Kidney (tissue), 14 donors: ENCODE data around the gene FANCI. TPM values are rescaled to one million over a fixed set of nuclear protein-coding genes. Genes with fewer than 3 reads are reported as not detected.

ENCODE experiments used
- DNase-seq, 5 donors: peaks; one replicate each; pipeline ENCODE4 v3.0.0-alpha.2; 2013 to 2020
- FAIRE-seq: peaks from 2 replicates; lab custom pipeline; 2012; peaks lifted over from hg19 to GRCh38; lab: Jason Lieb, UNC
- H3K27ac ChIP-seq, 2 donors: one replicate each; pipeline ENCODE4 v1.7.0; 2013; ENCODE audit warnings: low read depth in 2 of 2, low read length in 2 of 2, inconsistent platforms in 1 of 2
- H3K27me3 ChIP-seq: one replicate; pipeline ENCODE4 v1.7.1; 2013; ENCODE audit warnings: low read length, inconsistent platforms; ENCODE audit not compliant: control insufficient read depth, insufficient read depth
- H3K36me3 ChIP-seq, 3 donors: one replicate each; pipeline versions ENCODE4 v1.7.0 to v1.7.1; 2013; ENCODE audit warnings: low read length in 3 of 3, control low read depth in 1 of 3, inconsistent platforms in 1 of 3; ENCODE audit not compliant: insufficient read depth in 3 of 3, control insufficient read depth in 2 of 3
- H3K4me1 ChIP-seq, 3 donors: one replicate each; pipeline versions ENCODE4 v1.7.0 to v1.7.1; 2013; ENCODE audit warnings: low read length in 3 of 3, inconsistent platforms in 1 of 3, low read depth in 1 of 3; ENCODE audit not compliant: control insufficient read depth in 2 of 3, insufficient read depth in 2 of 3
- H3K4me3 ChIP-seq, 3 donors: one replicate each; pipeline versions ENCODE4 v1.7.0 to v1.8.1; 2013; ENCODE audit warnings: low read length in 3 of 3, control low read depth in 1 of 3, inconsistent platforms in 1 of 3
- H3K9ac ChIP-seq, 3 donors: one replicate each; pipeline versions ENCODE4 v1.7.0 to v1.7.1; 2013; ENCODE audit warnings: low read length in 3 of 3, control low read depth in 1 of 3, inconsistent platforms in 1 of 3
- H3K9me3 ChIP-seq, 3 donors: one replicate each; pipeline versions ENCODE4 v1.7.0 to v1.7.1; 2013; ENCODE audit warnings: low read length in 3 of 3, control low read depth in 1 of 3, inconsistent platforms in 1 of 3; ENCODE audit not compliant: control insufficient read depth in 2 of 3, insufficient read depth in 1 of 3
- intact Hi-C: fragments of 100-400 bp; cut with DNase I; formaldehyde crosslinking; loops from one replicate; pipeline ENCODE4 v1.11.1; 2022
- polyA plus RNA-seq: library from polyadenylated mRNA; stranded (reverse); fragments of 350-450 nt; fragmentation: Illumina TruSeq; extraction: RNeasy Lipid Tissue Mini Kit (QIAGEN cat#74804); gene quantifications from one replicate; pipeline ENCODE4 v1.2.3, GENCODE V29; 2014; ENCODE audit warnings: low read depth, low replicate concordance; ENCODE audit not compliant: insufficient read depth
- total RNA-seq: library from RNA; stranded (reverse); fragmentation: NEBNext Ultra II Directional; extraction: Animal tissue kit (Norgen Biotek cat#: 25700); gene quantifications from one replicate; pipeline ENCODE4 v1.2.1, GENCODE V29; 2021
- TF ChIP-seq, protein P1 (sequence below): IDR thresholded peaks from 3 replicates; pipeline ENCODE4 v1.5.1; 2012; ENCODE audit warnings: mild to moderate bottlenecking, moderate library complexity, borderline replicate concordance; ENCODE audit not compliant: insufficient read depth; ENCODE audit errors: extremely low read depth
- donor health status: control.
- donor health status: control.
- donor health status: control.
- donor health status: control.
- donor health status: control.
- donor health status: DM: yes; HTN: yes; CAD: no.
- donor health status: Normal renal cell carcinoma (clear cell type).

FANCI gene
- total and polyA plus RNA-seq, 2 donors from 2014 or later, result 2.4 to 6.6 TPM

DNA sequence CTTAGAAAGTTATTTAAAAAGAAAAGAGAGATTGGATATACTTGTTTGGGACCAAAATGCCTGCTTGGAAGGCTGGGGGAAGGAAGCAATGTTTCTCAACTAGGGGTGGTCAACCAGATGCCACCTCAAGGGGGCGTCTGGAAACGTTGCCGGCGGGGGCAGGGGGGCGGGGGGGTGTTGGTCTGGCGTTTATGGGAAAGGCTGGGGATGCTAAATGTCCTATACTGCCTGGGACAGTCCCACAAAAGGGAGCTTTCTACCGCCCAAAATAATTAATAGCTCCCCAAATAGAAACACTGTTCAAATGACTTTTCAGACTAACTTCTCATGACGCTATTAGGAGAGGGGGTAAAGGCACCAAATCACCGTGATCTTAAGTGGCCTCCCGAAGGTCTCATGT, 88.7 kb downstream of the FANCI start:
- Histone ChIP-seq H3K4me3 (no peak overlapping the region), H3K9ac (no peak overlapping the region), H3K36me3 (peaks cover 5 to 53% (median 37%) of the 10 kb centered on the region in 3 donors), H3K9me3 (no peaks in the 10 kb centered on the region), H3K27ac (no peak overlapping the region), H3K4me1 (peaks cover 0 to 33% (median 13%) of the 10 kb centered on the region in 3 donors), H3K27me3 (no peaks in the 10 kb centered on the region)
- peak in 1 of 5 donors; percentile 24 for DNase-seq
- intact Hi-C loops, result no loop called here
- FAIRE-seq, result no peak
- TF ChIP-seq, protein P1, sequence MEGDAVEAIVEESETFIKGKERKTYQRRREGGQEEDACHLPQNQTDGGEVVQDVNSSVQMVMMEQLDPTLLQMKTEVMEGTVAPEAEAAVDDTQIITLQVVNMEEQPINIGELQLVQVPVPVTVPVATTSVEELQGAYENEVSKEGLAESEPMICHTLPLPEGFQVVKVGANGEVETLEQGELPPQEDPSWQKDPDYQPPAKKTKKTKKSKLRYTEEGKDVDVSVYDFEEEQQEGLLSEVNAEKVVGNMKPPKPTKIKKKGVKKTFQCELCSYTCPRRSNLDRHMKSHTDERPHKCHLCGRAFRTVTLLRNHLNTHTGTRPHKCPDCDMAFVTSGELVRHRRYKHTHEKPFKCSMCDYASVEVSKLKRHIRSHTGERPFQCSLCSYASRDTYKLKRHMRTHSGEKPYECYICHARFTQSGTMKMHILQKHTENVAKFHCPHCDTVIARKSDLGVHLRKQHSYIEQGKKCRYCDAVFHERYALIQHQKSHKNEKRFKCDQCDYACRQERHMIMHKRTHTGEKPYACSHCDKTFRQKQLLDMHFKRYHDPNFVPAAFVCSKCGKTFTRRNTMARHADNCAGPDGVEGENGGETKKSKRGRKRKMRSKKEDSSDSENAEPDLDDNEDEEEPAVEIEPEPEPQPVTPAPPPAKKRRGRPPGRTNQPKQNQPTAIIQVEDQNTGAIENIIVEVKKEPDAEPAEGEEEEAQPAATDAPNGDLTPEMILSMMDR, result no peak

DNA sequence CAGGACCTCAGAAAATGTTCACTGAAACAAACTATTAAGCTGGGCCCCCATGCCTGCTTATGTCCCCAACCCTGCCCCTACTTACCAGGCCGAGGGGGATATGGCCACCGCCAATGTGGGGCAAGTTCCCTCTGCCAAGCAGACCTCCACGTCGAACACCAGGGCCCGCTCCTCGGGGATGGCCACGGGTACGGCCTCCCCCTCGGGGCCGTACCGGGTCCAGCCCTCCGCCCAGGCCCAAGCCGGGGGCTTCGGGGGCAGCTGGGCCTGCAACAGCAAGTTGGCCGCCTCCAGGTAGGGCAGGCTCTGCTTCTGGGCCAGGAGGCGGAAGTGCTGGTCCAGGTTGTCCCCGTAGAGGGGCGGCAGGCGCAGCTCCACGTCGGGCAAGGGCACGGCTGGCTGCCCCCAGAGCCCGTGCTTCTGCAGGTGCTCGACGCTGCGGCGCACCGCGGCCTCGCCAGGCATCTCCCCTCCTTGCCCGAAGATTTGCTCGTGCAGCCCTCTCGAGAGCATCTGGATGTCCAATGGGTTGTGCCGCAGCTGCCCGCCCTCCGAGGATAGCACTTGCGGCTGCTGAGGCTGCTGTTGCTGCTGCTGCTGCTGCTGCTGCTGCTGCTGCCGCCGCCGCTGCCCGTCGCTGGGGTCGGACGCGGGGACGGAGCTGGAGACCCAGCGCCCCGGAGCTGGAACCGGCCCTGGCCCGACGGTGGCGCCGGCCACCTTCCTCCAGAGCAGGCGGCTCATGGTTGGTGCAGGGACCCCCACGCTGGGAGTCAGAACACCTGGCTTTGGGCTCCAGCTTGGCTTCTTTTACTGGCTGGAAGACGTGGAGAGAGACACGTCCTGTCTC, 89.5 kb downstream of the FANCI start:
- FAIRE-seq (no peak), DNase-seq (peak in 1 of 5 donors; percentile 56)
- Histone ChIP-seq H3K9ac (peak overlapping the region in 2 of 3 donors; percentile 44 to 86), H3K36me3 (peaks cover 5 to 46% (median 32%) of the 10 kb centered on the region in 3 donors), H3K4me3 (peak overlapping the region; percentile 74 to 91 (median 90)), H3K27ac (no peak overlapping the region), H3K4me1 (peaks cover 0 to 33% (median 13%) of the 10 kb centered on the region in 3 donors), H3K27me3 (no peaks in the 10 kb centered on the region), H3K9me3 (no peaks in the 10 kb centered on the region)
- TF ChIP-seq, protein P1, result no peak
- intact Hi-C loops, result no loop called here

DNA sequence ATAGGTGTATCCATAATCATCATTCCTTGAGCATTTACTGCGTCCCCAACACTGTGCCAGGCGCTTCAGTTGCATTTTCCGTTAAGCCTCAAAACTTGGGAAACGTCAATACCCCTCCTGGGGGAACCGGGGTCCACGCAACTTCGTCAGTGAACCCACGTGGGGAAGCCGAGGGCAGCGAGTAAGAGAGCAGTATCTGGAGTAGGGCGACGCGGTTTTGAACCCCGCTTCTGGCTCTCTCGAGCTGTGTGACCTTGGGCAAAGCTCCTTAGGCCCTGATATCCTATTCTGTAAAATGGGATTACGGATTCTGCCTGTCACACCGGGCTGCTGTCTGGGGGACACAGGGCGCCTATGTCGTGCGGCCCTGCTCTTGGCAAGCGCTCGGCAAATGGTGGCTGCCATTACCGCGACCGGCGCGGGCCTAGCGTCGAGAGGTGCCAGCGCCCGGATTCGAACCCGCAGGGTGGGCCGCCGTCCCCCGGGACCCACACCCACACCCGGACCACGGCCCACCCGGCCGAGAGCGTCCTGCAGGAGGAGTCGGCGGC, 90.3 kb downstream of the FANCI start:
- peaks cover 0 to 31% (median 10%) of the 10 kb centered on the region in 3 donors for H3K4me1 ChIP-seq
- intact Hi-C loops, result no loop called here

More for the DNA sequence above, 90.3 kb downstream of the FANCI start:
- no peak for FAIRE-seq
- Histone ChIP-seq H3K9me3 (no peaks in the 10 kb centered on the region), H3K27ac (peak overlapping the region; percentile 88 to 93), H3K9ac (peak overlapping the region; percentile 44 to 86 (median 54)), H3K27me3 (no peaks in the 10 kb centered on the region), H3K4me3 (peak overlapping the region; percentile 74 to 91 (median 90)), H3K36me3 (peaks cover 5 to 38% (median 24%) of the 10 kb centered on the region in 3 donors)
- DNase-seq, result peak in 1 of 5 donors; percentile 14
- TF ChIP-seq, protein P1, result no peak
